T-helper 22 cell (primary cell): Measurements from ENCODE around the gene TSTD1.
"Not testable (repeated sequence)": the region's sequence is repeated elsewhere in the genome, so short reads cannot be mapped to it uniquely, and the experiment has no call there.

ENCODE experiments used
- DNase-seq: peaks from one replicate; pipeline ENCODE4 v3.0.0-alpha.2; 2020; ENCODE audit warnings: low read depth

TSTD1 gene

GRCh38 chr1:161007369-161007768, 31.4 kb downstream of the TSTD1 start:
- no peak for DNase-seq

GRCh38 chr1:161006563-161006962, 32.2 kb downstream of the TSTD1 start:
- DNase-seq = no peak

- no peak for DNase-seq
These were observed 37.2 kb downstream of the TSTD1 start for GRCh38 chr1:161001525-161001924.

- DNase-seq = no peak
These were observed 37.9 kb downstream of the TSTD1 start for GRCh38 chr1:161000736-161001480.

GRCh38 chr1:160999376-160999775, 39.4 kb downstream of the TSTD1 start:
- DNase-seq = no peak

GRCh38 chr1:160997323-160998038, 41.3 kb downstream of the TSTD1 start:
- DNase-seq = no peak

GRCh38 chr1:160996178-160996577, 42.6 kb downstream of the TSTD1 start:
- no peak for DNase-seq

- no peak for DNase-seq
These were observed 45.1 kb downstream of the TSTD1 start for GRCh38 chr1:160993544-160994193.

- not testable (repeated sequence) for DNase-seq
These were observed 46.7 kb downstream of the TSTD1 start for GRCh38 chr1:160992036-160992435.
